ENCODE measurements around the gene KDF1. TPM values are rescaled to one million over a fixed set of nuclear protein-coding genes. Genes with fewer than 3 reads are reported as not detected.
A peak's percentile ranks its signal among the peaks of the same experiment; 100 is the strongest.

KDF1 gene
- total and polyA plus RNA-seq, 2 of the 13 experiments (the other 11 are each of a cell fraction or from before 2014, with no cell fraction given): 1.9 to 4.9 TPM

GRCh38 chr1:26921540-26922430, 38.5 kb downstream of the KDF1 start, which contains the start of gene NUDC (continued):
- TF ChIP-seq ZNF10 (CRISPR knock-in tag; IDR thresholded peaks at IDR 0.05; ENCODE audit: borderline replicate concordance, low read depth) (no peak), KLF12 (CRISPR knock-in tag; IDR thresholded peaks at IDR 0.05; ENCODE audit: borderline replicate concordance) (no peak), ZNF878 (CRISPR knock-in tag; IDR thresholded peaks at IDR 0.05) (no peak), POLR2AphosphoS5 (IDR thresholded peaks at IDR 0.05; ENCODE audit: low read depth, low read length) (peak; percentile 72), NKX3-1 (CRISPR knock-in tag; IDR thresholded peaks at IDR 0.05) (peak; percentile 85; the same call in 1 of the 2 replicates), GATA4 (IDR thresholded peaks at IDR 0.05; ENCODE audit: borderline replicate concordance, low read depth) (no peak), ONECUT2 (CRISPR knock-in tag; IDR thresholded peaks at IDR 0.05) (no peak), ATF7 (IDR thresholded peaks at IDR 0.05) (no peak), ATF7 (CRISPR knock-in tag; IDR thresholded peaks at IDR 0.05) (no peak), PRPF4 (IDR thresholded peaks at IDR 0.05; ENCODE audit: low read depth, low read length, poor library complexity, severe bottlenecking) (no peak), ZNF704 (CRISPR knock-in tag; IDR thresholded peaks at IDR 0.05; ENCODE audit: borderline replicate concordance) (peak; percentile 81; the same call in 1 of the 2 replicates), MXD4 (CRISPR knock-in tag; IDR thresholded peaks at IDR 0.05) (peak; percentile 74; the same call in 1 of the 2 replicates), SP1 (IDR thresholded peaks at IDR 0.05) (no peak), SP1 (CRISPR knock-in tag; IDR thresholded peaks at IDR 0.05) (0 out of 2 replicates have a peak, but pooled peaks have one; percentile 56), KAT2B (IDR thresholded peaks at IDR 0.05; ENCODE audit: borderline replicate concordance, low read depth, low read length) (no peak), ZNF34 (CRISPR knock-in tag; IDR thresholded peaks at IDR 0.05; ENCODE audit: borderline replicate concordance) (no peak), SSRP1 (CRISPR knock-in tag; IDR thresholded peaks at IDR 0.05) (no peak), ZNF724P (CRISPR knock-in tag; IDR thresholded peaks at IDR 0.05; ENCODE audit: borderline replicate concordance) (peak; percentile 72; the same call in 1 of the 2 replicates), EED (CRISPR knock-in tag; IDR thresholded peaks at IDR 0.05) (peak; percentile 68; the same call in 1 of the 2 replicates), CHD4 (IDR thresholded peaks at IDR 0.05; ENCODE audit: borderline replicate concordance, low read length) (no peak)
- TF ChIP-seq, protein P1, sequence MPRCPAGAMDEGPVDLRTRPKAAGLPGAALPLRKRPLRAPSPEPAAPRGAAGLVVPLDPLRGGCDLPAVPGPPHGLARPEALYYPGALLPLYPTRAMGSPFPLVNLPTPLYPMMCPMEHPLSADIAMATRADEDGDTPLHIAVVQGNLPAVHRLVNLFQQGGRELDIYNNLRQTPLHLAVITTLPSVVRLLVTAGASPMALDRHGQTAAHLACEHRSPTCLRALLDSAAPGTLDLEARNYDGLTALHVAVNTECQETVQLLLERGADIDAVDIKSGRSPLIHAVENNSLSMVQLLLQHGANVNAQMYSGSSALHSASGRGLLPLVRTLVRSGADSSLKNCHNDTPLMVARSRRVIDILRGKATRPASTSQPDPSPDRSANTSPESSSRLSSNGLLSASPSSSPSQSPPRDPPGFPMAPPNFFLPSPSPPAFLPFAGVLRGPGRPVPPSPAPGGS (CRISPR knock-in tag; IDR thresholded peaks at IDR 0.05): peak; percentile 89; the same call in 1 of the 2 replicates
- TF ChIP-seq, protein P2, sequence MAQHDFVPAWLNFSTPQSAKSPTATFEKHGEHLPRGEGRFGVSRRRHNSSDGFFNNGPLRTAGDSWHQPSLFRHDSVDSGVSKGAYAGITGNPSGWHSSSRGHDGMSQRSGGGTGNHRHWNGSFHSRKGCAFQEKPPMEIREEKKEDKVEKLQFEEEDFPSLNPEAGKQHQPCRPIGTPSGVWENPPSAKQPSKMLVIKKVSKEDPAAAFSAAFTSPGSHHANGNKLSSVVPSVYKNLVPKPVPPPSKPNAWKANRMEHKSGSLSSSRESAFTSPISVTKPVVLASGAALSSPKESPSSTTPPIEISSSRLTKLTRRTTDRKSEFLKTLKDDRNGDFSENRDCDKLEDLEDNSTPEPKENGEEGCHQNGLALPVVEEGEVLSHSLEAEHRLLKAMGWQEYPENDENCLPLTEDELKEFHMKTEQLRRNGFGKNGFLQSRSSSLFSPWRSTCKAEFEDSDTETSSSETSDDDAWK (CRISPR knock-in tag; IDR thresholded peaks at IDR 0.05): no peak
- TF ChIP-seq, protein P3, sequence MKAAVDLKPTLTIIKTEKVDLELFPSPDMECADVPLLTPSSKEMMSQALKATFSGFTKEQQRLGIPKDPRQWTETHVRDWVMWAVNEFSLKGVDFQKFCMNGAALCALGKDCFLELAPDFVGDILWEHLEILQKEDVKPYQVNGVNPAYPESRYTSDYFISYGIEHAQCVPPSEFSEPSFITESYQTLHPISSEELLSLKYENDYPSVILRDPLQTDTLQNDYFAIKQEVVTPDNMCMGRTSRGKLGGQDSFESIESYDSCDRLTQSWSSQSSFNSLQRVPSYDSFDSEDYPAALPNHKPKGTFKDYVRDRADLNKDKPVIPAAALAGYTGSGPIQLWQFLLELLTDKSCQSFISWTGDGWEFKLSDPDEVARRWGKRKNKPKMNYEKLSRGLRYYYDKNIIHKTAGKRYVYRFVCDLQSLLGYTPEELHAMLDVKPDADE (CRISPR knock-in tag; IDR thresholded peaks at IDR 0.05): no peak; the same call in 1 of the 2 replicates
- TF ChIP-seq, protein P4, sequence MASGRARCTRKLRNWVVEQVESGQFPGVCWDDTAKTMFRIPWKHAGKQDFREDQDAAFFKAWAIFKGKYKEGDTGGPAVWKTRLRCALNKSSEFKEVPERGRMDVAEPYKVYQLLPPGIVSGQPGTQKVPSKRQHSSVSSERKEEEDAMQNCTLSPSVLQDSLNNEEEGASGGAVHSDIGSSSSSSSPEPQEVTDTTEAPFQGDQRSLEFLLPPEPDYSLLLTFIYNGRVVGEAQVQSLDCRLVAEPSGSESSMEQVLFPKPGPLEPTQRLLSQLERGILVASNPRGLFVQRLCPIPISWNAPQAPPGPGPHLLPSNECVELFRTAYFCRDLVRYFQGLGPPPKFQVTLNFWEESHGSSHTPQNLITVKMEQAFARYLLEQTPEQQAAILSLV (CRISPR knock-in tag; IDR thresholded peaks at IDR 0.05; ENCODE audit: borderline replicate concordance): peak; percentile 88; the same call in 1 of the 2 replicates
